GM12872 (cell line): ENCODE measurements around the gene ZNF514.

ENCODE experiments used
- TF ChIP-seq, protein P1 (sequence below): IDR thresholded peaks from 3 replicates; pipeline ENCODE4 v1.5.1; 2011; ENCODE audit warnings: low read depth, mild to moderate bottlenecking, low read length, moderate library complexity; ENCODE audit not compliant: insufficient read depth

ZNF514 gene

DNA sequence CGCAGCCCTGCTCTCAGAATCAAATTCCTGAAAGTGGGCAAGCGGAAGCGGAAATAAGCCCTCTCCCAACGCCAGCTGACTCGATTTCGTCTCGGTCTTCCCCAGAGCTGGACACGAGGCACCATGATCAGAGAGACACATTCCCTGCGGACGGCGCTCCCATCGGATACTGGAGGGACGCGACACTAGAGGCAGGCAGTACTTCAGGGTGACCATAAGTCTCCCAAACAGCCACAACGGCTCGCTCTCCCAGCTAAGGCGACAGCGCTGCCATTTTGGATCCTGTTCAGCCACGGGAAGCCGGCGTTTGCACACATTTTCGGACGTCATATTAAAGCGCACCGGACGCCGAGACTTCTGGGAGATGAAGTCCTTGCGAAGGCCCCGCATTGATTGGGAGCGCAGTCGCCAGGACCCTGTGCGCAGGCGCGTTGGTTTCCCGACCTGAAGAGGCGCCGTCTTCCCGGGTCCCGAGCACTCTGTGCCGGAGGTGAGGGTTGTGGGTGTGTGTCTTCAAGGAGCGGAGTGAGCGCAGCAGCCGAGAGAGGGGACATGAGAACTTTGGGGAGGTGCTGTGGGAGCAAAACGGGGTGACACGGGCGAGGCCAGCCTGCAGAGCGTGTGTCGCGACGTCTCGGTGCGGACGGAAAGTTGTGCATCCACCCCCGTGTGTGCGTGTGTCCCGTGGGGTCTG, 5.9 kb upstream of the ZNF514 start, which contains the start of gene ZNF2:
Gene ZNF2, plus strand, starts transcription at position 439 of the 694 bp plus-strand sequence. CDS start 10,418 bp downstream, outside the sequence.
- TF ChIP-seq, protein P1, sequence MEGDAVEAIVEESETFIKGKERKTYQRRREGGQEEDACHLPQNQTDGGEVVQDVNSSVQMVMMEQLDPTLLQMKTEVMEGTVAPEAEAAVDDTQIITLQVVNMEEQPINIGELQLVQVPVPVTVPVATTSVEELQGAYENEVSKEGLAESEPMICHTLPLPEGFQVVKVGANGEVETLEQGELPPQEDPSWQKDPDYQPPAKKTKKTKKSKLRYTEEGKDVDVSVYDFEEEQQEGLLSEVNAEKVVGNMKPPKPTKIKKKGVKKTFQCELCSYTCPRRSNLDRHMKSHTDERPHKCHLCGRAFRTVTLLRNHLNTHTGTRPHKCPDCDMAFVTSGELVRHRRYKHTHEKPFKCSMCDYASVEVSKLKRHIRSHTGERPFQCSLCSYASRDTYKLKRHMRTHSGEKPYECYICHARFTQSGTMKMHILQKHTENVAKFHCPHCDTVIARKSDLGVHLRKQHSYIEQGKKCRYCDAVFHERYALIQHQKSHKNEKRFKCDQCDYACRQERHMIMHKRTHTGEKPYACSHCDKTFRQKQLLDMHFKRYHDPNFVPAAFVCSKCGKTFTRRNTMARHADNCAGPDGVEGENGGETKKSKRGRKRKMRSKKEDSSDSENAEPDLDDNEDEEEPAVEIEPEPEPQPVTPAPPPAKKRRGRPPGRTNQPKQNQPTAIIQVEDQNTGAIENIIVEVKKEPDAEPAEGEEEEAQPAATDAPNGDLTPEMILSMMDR = 0 out of 3 replicates have a peak, but pooled peaks have one; percentile 8

DNA sequence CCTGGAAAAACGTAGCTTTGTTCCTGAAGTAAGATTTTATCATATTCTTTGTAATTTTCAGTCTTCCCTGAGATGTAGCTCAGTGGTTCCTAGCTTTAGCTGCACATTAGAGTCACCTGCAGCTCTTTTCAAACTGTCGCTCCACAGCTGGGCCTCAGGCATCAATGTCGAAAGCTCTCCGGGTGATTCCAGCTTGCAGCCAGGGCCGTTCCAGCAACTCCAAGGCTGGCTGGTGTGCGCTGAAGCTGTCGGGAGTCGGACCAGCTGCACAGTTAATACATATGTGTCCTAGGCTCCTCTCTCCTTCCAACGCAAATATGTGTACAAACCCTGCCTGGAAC, 5.4 kb upstream of the ZNF514 start:
- TF ChIP-seq, protein P1 = no peak

DNA sequence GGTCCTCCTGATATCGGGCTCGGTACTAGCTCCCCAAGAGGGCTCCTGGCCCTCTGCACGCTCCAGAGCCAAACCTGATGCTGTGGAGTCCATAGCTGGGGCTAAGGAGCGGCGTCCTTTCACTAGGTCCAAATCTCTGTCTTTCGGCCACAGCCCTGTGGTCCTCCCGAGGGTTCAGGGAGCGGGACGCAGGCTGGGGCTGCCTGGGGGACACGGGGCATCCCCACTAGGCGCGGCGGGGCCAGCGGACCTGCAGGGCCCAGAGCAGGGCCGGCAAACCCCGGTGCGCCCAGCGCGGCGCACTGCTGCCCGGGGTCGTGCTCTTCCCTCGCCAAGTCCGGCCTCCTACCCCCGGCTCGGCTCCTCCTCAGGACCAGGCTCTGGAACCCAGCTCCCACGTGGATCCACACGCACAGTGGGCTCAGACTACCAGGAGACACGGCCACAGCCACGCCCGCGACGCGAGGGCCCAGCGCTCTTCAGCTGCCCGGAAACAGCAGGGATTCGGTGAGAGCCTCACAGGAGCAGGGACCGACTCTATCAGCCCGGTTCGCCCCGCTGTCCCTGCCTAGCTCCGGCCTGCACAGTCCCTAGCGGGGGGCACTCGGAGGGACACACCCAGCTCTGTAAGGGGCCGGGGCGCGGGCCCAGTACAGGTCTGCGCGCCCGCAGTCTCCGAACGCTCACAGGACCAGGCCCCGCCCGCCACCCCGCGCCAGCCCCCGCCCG, 593 bp downstream of the ZNF514 start:
- TF ChIP-seq, protein P1 = no peak

DNA sequence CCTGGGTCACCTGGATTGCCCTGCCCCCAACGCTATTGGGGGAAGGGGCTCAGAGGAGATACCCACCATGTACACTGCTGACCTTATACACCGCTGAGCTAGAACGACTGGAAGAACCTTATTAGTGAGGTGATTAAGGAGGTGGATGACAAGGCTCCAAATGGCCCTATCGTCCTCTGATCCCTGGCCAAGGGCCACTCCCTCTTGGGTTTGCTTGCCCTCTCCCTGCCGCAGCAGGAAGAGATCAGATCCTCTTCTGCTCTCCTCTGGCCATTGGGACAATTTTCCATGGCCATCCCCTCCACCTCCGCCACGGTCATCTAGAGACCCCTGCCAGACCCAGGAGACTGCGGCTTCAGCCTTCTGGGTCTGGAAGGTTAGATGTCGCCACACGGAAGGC, 1.2 kb downstream of the ZNF514 start:
- TF ChIP-seq, protein P1 = no peak

DNA sequence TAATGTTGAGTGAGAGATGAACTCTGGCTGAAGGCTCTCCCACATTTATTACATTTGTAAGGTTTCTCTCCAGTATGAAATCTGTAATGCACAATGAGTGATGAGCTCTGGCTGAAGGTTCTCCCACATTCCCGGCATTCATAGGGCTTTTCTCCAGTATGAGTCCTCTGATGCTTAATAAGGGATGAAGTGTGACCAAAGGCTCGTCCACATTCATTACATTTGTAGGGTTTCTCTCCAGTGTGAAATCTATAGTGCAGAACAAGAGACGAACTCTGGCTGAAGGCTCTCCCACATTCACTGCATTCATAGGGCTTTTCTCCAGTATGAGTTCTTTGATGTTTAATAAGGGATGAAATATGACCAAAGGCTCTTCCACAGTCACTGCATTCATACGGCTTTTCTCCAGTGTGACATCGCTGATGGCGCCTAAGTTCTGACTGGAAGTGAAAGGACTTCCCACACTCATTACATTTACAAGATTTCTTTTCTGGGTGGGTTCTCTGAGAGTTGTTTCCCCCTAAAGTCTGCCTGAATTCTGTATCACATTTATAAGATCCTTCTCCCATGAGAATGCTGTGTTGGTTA, 10.2 kb downstream of the ZNF514 start:
- TF ChIP-seq, protein P1 = no peak

DNA sequence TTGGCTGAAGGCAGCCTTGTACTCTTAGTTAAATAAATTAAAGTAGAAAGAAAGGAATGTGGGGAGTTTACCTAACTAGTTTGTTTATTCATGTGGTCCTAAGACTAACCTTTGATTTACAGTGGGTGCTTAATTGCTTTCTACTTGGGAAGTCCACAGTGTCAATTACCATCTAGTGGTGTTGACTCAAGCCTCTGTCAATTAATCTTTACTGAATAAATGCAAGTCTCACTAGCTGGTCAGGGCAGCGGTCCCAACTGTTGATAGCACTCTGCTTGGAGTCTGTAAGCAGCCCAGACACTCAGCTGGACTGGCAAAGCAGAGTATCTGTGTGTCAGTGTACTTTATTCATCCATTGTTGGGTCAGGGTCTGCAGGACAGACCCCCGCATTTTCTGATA, 15.8 kb downstream of the ZNF514 start:
- TF ChIP-seq, protein P1 = no peak

DNA sequence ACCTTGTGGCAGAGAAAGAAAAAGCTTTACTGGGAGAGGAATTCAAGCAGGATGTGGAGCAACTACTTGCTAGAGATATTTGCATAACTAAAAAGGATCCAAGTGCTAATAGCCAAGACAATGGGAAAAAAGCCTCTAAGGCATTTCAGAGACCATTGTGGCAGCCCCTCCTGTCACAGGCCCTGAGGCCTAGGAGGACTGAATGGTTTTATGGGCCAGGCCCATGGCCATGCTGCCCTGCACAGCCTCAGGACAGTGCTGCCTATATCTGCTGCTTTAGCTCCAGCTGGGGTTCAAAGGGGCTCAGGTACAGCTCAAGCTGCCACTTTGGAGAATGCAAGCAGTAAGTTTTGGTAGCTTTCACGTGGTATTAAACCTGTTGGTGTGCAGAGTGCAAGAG, 20.9 kb downstream of the ZNF514 start:
- TF ChIP-seq, protein P1 = no peak
